Neuronal stem cell (in vitro differentiated cells): ENCODE measurements around the gene MYOT.

ENCODE experiments used
- DNase-seq: peaks from one replicate; pipeline ENCODE4 v3.0.0-alpha.2; 2013; ENCODE audit warnings: low spot score
- H2AFZ ChIP-seq: one replicate; pipeline ENCODE4 v1.6.1; 2013; ENCODE audit warnings: mild to moderate bottlenecking, low read length, inconsistent platforms
- H2AK5ac ChIP-seq: 2 replicates; pipeline ENCODE4 v1.6.1; 2013; ENCODE audit warnings: low read depth, mild to moderate bottlenecking, inconsistent platforms, low read length, moderate library complexity, mixed read lengths
- H2BK120ac ChIP-seq: 2 replicates; pipeline ENCODE4 v1.6.1; 2013; ENCODE audit warnings: low read depth, mild to moderate bottlenecking, inconsistent platforms, low read length, moderate library complexity, mixed read lengths
- H2BK12ac ChIP-seq: one replicate; pipeline ENCODE4 v1.6.1; 2013; ENCODE audit warnings: low read length, inconsistent platforms
- H2BK15ac ChIP-seq: 2 replicates; pipeline ENCODE4 v1.6.1; 2013; ENCODE audit warnings: mild to moderate bottlenecking, low read length, inconsistent platforms, mixed read lengths
- H2BK5ac ChIP-seq: one replicate; pipeline ENCODE4 v1.6.1; 2013; ENCODE audit warnings: inconsistent platforms, mild to moderate bottlenecking, low read length, moderate library complexity
- H3K14ac ChIP-seq: one replicate; pipeline ENCODE4 v1.6.1; 2013; ENCODE audit warnings: low read length, inconsistent platforms
- H3K18ac ChIP-seq: 2 replicates; pipeline ENCODE4 v1.6.1; 2013; ENCODE audit warnings: low read length, inconsistent platforms
- H3K23ac ChIP-seq: 2 replicates; pipeline ENCODE4 v1.6.1; 2013; ENCODE audit warnings: low read depth, mild to moderate bottlenecking, mixed read lengths, low read length, inconsistent platforms; ENCODE audit not compliant: poor library complexity
- H3K27ac ChIP-seq: replicated peaks from 3 replicates; pipeline ENCODE4 v1.5.1; 2013; ENCODE audit warnings: low read length, inconsistent platforms
- H3K27me3 ChIP-seq, 3 experiments: 2 replicates each; pipeline ENCODE4 v1.6.1; 2013; ENCODE audit warnings: low read length in 3 of 3, mild to moderate bottlenecking in 2 of 3, inconsistent platforms in 1 of 3, low read depth in 1 of 3, mixed read lengths in 1 of 3, moderate library complexity in 1 of 3; ENCODE audit not compliant: control insufficient read depth in 3 of 3, insufficient read depth in 3 of 3
- H3K36me3 ChIP-seq, 2 donors: replicated peaks in 1 of 2; 2 replicates each; pipeline ENCODE4 v1.6.1; 2013; ENCODE audit warnings: low read length in 2 of 2; ENCODE audit not compliant: control insufficient read depth in 2 of 2, insufficient read depth in 2 of 2
- H3K4ac ChIP-seq: 2 replicates; pipeline ENCODE4 v1.6.1; 2013; ENCODE audit warnings: inconsistent platforms, mild to moderate bottlenecking, low read length, moderate library complexity
- H3K4me1 ChIP-seq, 2 donors: 1 replicate in 1 of 2; 2 replicates in 1 of 2; pipeline ENCODE4 v1.6.1; 2013; ENCODE audit warnings: low read length in 2 of 2, low read depth in 1 of 2; ENCODE audit not compliant: control insufficient read depth in 2 of 2, insufficient read depth in 1 of 2
- H3K4me2 ChIP-seq: one replicate; pipeline ENCODE4 v1.6.1; 2013; ENCODE audit warnings: mild to moderate bottlenecking, low read length, inconsistent platforms; ENCODE audit not compliant: insufficient read depth, poor library complexity, severe bottlenecking
- H3K4me3 ChIP-seq, 2 donors: 2 replicates each; pipeline ENCODE4 v1.5.1; 2013; ENCODE audit warnings: low read length in 2 of 2, mild to moderate bottlenecking in 2 of 2, inconsistent platforms in 1 of 2, moderate library complexity in 1 of 2
- H3K79me1 ChIP-seq: one replicate; pipeline ENCODE4 v1.6.1; 2013; ENCODE audit warnings: low read depth, mild to moderate bottlenecking, inconsistent platforms, low read length, moderate library complexity
- H3K9ac ChIP-seq: one replicate; pipeline ENCODE4 v1.6.1; 2013; ENCODE audit warnings: mild to moderate bottlenecking, low read depth, low read length, inconsistent platforms; ENCODE audit not compliant: poor library complexity
- H3K9me3 ChIP-seq, 2 donors: replicated peaks in 1 of 2; 2 replicates each; pipeline versions ENCODE3 to v1.6.1; 2013; ENCODE audit warnings: low read length in 2 of 2, mild to moderate bottlenecking in 2 of 2, inconsistent platforms in 1 of 2, low read depth in 1 of 2, mixed read lengths in 1 of 2, moderate library complexity in 1 of 2; ENCODE audit not compliant: control insufficient read depth in 2 of 2, insufficient read depth in 1 of 2
- H4K8ac ChIP-seq: one replicate; pipeline ENCODE4 v1.6.1; 2013; ENCODE audit warnings: low read depth, mild to moderate bottlenecking, inconsistent platforms, low read length, moderate library complexity
- H4K91ac ChIP-seq: one replicate; pipeline ENCODE4 v1.6.1; 2013; ENCODE audit warnings: low read length, low read depth, mild to moderate bottlenecking, inconsistent platforms; ENCODE audit not compliant: poor library complexity
- WGBS, 2 donors: extraction: QIAGEN DNeasy Blood & Tissue Kit; methylation state at CpG; one replicate each; pipeline ENCODE4 v1.1.7; 2013; ENCODE audit warnings: missing lambda C conversion rate in 2 of 2, mixed read lengths in 1 of 2; ENCODE audit not compliant: insufficient read length in 2 of 2, insufficient replicate concordance in 1 of 2; ENCODE audit errors: extremely low coverage in 2 of 2; 5-methylcytosine and 5-hydroxymethylcytosine counted together

The MYOT gene

GRCh38 chr5:137914758-137915157 lies 47.1 kb downstream of the MYOT start:
- no peaks in the 10 kb centered on the region for H3K4me1 ChIP-seq
- H2BK120ac ChIP-seq = no peak overlapping the region
- no peak overlapping the region for H3K4ac ChIP-seq
- no peak overlapping the region for H3K23ac ChIP-seq
- H3K9me3 ChIP-seq = peaks cover 0 to 8% of the 10 kb centered on the region in 2 donors
- H2BK5ac ChIP-seq = no peak overlapping the region
- no peak overlapping the region for H4K8ac ChIP-seq
- H3K27ac ChIP-seq = no peak overlapping the region
- H2BK15ac ChIP-seq = no peak overlapping the region
- no peak overlapping the region for H3K9ac ChIP-seq
- no peak overlapping the region for H3K14ac ChIP-seq
- no peak overlapping the region for H2BK12ac ChIP-seq
- no peak overlapping the region for H2AFZ ChIP-seq
- H3K36me3 ChIP-seq = no peaks in the 10 kb centered on the region
- no CpG with 5 or more reads among the region's 2 CpGs for WGBS, 2 donors
- H4K91ac ChIP-seq = no peak overlapping the region
- no peak overlapping the region for H3K4me3 ChIP-seq
- H2AK5ac ChIP-seq = no peak overlapping the region
- no peak for DNase-seq
- no peaks in the 10 kb centered on the region for H3K79me1 ChIP-seq
- H3K18ac ChIP-seq = no peak overlapping the region
- no peaks in the 10 kb centered on the region for H3K27me3 ChIP-seq
- no peak overlapping the region for H3K4me2 ChIP-seq

GRCh38 chr5:137916923-137917322 lies 49.3 kb downstream of the MYOT start:
- Histone ChIP-seq H3K23ac (no peak overlapping the region), H3K27ac (no peak overlapping the region), H3K4ac (no peak overlapping the region), H3K79me1 (no peaks in the 10 kb centered on the region), H3K36me3 (no peaks in the 10 kb centered on the region), H2BK5ac (no peak overlapping the region), H3K9me3 (peaks cover 0 to 8% of the 10 kb centered on the region in 2 donors), H2AK5ac (no peak overlapping the region), H2AFZ (no peak overlapping the region), H3K14ac (no peak overlapping the region), H3K9ac (no peak overlapping the region), H4K91ac (no peak overlapping the region), H2BK12ac (no peak overlapping the region), H3K4me1 (no peaks in the 10 kb centered on the region), H3K18ac (no peak overlapping the region), H4K8ac (no peak overlapping the region), H2BK120ac (no peak overlapping the region), H3K27me3 (no peaks in the 10 kb centered on the region), H3K4me3 (no peak overlapping the region), H2BK15ac (no peak overlapping the region), H3K4me2 (no peak overlapping the region)
- no peak for DNase-seq
- WGBS, 2 donors = no CpG with 5 or more reads among the region's 1 CpG

GRCh38 chr5:137921931-137922330 lies 54.3 kb downstream of the MYOT start:
- WGBS, 2 donors = no CpG with 5 or more reads among the region's 3 CpGs

GRCh38 chr5:137923856-137924255 lies 56.2 kb downstream of the MYOT start:
- no peak for DNase-seq
- no CpG with 5 or more reads among the region's 4 CpGs for WGBS, 2 donors
- no peak overlapping the region for H3K18ac ChIP-seq

More at GRCh38 chr5:137921931-137922330, 54.3 kb downstream of the MYOT start:
- Histone ChIP-seq H3K4me1 (no peaks in the 10 kb centered on the region), H3K14ac (no peak overlapping the region), H3K4ac (no peak overlapping the region), H3K27me3 (no peaks in the 10 kb centered on the region), H3K79me1 (no peaks in the 10 kb centered on the region), H2BK15ac (no peak overlapping the region), H3K23ac (no peak overlapping the region), H3K36me3 (no peaks in the 10 kb centered on the region), H3K27ac (no peak overlapping the region), H2BK5ac (no peak overlapping the region), H3K18ac (no peak overlapping the region), H3K4me3 (no peak overlapping the region), H3K9ac (no peak overlapping the region), H2AFZ (no peak overlapping the region), H2BK120ac (no peak overlapping the region), H4K8ac (no peak overlapping the region), H3K4me2 (no peak overlapping the region), H2AK5ac (no peak overlapping the region), H3K9me3 (peaks cover 0 to 5% of the 10 kb centered on the region in 2 donors), H2BK12ac (no peak overlapping the region), H4K91ac (no peak overlapping the region)
- DNase-seq = no peak

More at GRCh38 chr5:137923856-137924255, 56.2 kb downstream of the MYOT start:
- no peak overlapping the region for H2AFZ ChIP-seq
- no peaks in the 10 kb centered on the region for H3K27me3 ChIP-seq
- no peak overlapping the region for H2AK5ac ChIP-seq
- no peak overlapping the region for H3K4ac ChIP-seq
- H2BK15ac ChIP-seq = no peak overlapping the region
- H2BK12ac ChIP-seq = no peak overlapping the region
- H4K91ac ChIP-seq = no peak overlapping the region
- no peak overlapping the region for H3K14ac ChIP-seq
- no peak overlapping the region for H3K4me3 ChIP-seq
- H4K8ac ChIP-seq = no peak overlapping the region
- H3K9me3 ChIP-seq = no peaks in the 10 kb centered on the region
- H2BK5ac ChIP-seq = no peak overlapping the region
- peaks cover 0 to 8% of the 10 kb centered on the region in 2 donors for H3K36me3 ChIP-seq
- no peaks in the 10 kb centered on the region for H3K4me1 ChIP-seq
- H3K27ac ChIP-seq = no peak overlapping the region
- no peak overlapping the region for H3K23ac ChIP-seq
- no peak overlapping the region for H3K9ac ChIP-seq
- no peaks in the 10 kb centered on the region for H3K79me1 ChIP-seq
- no peak overlapping the region for H3K4me2 ChIP-seq
- H2BK120ac ChIP-seq = no peak overlapping the region
